HEK293 (cell line): ENCODE data around the gene SCN3A.

Experiments used
- CTCF ChIA-PET: fragments of 350-600 bp; formaldehyde crosslinking; extraction: SDS; loops from one replicate; lab custom pipeline; 2021; ENCODE audit warnings: antibody characterized with exemption; lab: Yijun Ruan, JAX
- POLR2A ChIA-PET: fragments of 300-600 bp; formaldehyde crosslinking; extraction: SDS; loops from one replicate; lab custom pipeline; 2020; ENCODE audit warnings: antibody characterized with exemption, inconsistent platforms; lab: Yijun Ruan, JAX
- H3K27ac ChIP-seq: fragments of 200-500 bp; sonication (Bioruptor generic); 2 replicates; pipeline ENCODE4 v1.5.1; 2014; ENCODE audit warnings: low read depth, low read length, control low read depth, inconsistent platforms; ENCODE audit errors: extremely low read depth
- H3K36me3 ChIP-seq, 2 experiments: fragments of 200-500 bp in 1 of 2; sonication (Bioruptor generic) in 1 of 2; 1 replicate in 1 of 2; 2 replicates in 1 of 2; pipeline ENCODE4 v1.5.1; 2014 to 2017; ENCODE audit warnings: inconsistent platforms in 2 of 2, low read length in 2 of 2; ENCODE audit not compliant: control insufficient read depth in 2 of 2, insufficient read depth in 1 of 2
- H3K4me1 ChIP-seq: fragments of 200-500 bp; sonication (Bioruptor generic); 2 replicates; pipeline ENCODE4 v1.5.1; 2014; ENCODE audit warnings: mild to moderate bottlenecking, low read length, inconsistent platforms; ENCODE audit not compliant: control insufficient read depth, insufficient read depth
- H3K4me3 ChIP-seq: 2 replicates; pipeline ENCODE4 v1.5.1; 2011; ENCODE audit warnings: low read depth, mild to moderate bottlenecking, control low read depth, low read length, moderate library complexity
- H3K9me3 ChIP-seq: fragments of 200-500 bp; sonication (Bioruptor generic); 2 replicates; pipeline ENCODE4 v1.5.1; 2014; ENCODE audit warnings: low read depth, low read length, inconsistent platforms; ENCODE audit not compliant: control insufficient read depth, insufficient read depth
- KLF9 ChIP-seq: fragments of 450-650 bp; formaldehyde crosslinking; IDR thresholded peaks from 2 replicates; pipeline ENCODE4 v1.5.1; 2016; ENCODE audit warnings: missing biosample characterization, missing genetic modification characterization, low read depth
- TCF7L2 ChIP-seq: IDR thresholded peaks from 2 replicates; pipeline ENCODE4 v1.6.1; 2011; ENCODE audit warnings: low read depth, mild to moderate bottlenecking, inconsistent platforms, low read length, moderate library complexity, borderline replicate concordance
- WT1 ChIP-seq: fragments of 450-650 bp; formaldehyde crosslinking; IDR thresholded peaks from 2 replicates; pipeline ENCODE4 v1.5.1; 2016; ENCODE audit warnings: missing biosample characterization, missing genetic modification characterization
- ZEB2 ChIP-seq: fragments of 450-650 bp; formaldehyde crosslinking; IDR thresholded peaks from 2 replicates; pipeline ENCODE4 v1.5.1; 2016; ENCODE audit warnings: missing biosample characterization, missing genetic modification characterization
- ZIC2 ChIP-seq: fragments of 450-650 bp; formaldehyde crosslinking; IDR thresholded peaks from 2 replicates; pipeline ENCODE4 v1.5.1; 2016; ENCODE audit warnings: missing biosample characterization, missing genetic modification characterization
- ZNF114 ChIP-seq: fragments of 450-650 bp; formaldehyde crosslinking; IDR thresholded peaks from 2 replicates; pipeline ENCODE4 v1.5.0; 2017; ENCODE audit warnings: missing biosample characterization, missing genetic modification characterization
- ZNF184 ChIP-seq: fragments of 450-650 bp; IDR thresholded peaks from 2 replicates; pipeline ENCODE4 v1.5.1; 2018; ENCODE audit warnings: missing biosample characterization, mild to moderate bottlenecking, missing genetic modification characterization
- ZNF202 ChIP-seq: fragments of 450-650 bp; formaldehyde crosslinking; IDR thresholded peaks from 2 replicates; pipeline ENCODE4 v1.5.1; 2016; ENCODE audit warnings: missing biosample characterization, missing genetic modification characterization, borderline replicate concordance
- ZNF266 ChIP-seq: fragments of 450-650 bp; formaldehyde crosslinking; IDR thresholded peaks from 2 replicates; pipeline ENCODE4 v1.5.1; 2016; ENCODE audit warnings: missing biosample characterization, missing genetic modification characterization, low read depth
- ZNF416 ChIP-seq: fragments of 450-650 bp; formaldehyde crosslinking; IDR thresholded peaks from 2 replicates; pipeline ENCODE4 v1.5.1; 2016; ENCODE audit warnings: missing biosample characterization, missing genetic modification characterization
- ZNF510 ChIP-seq: fragments of 450-650 bp; formaldehyde crosslinking; IDR thresholded peaks from 2 replicates; pipeline ENCODE4 v1.5.1; 2018; ENCODE audit warnings: mild to moderate bottlenecking, missing genetic modification characterization, missing biosample characterization; ENCODE audit not compliant: insufficient replicate concordance
- ZNF514 ChIP-seq: fragments of 450-650 bp; formaldehyde crosslinking; IDR thresholded peaks from 2 replicates; pipeline ENCODE4 v1.5.1; 2016; ENCODE audit warnings: missing biosample characterization, missing genetic modification characterization
- ZNF518A ChIP-seq: fragments of 450-650 bp; formaldehyde crosslinking; conservative IDR thresholded peaks from 2 replicates; pipeline ENCODE4 v1.5.1; 2016; ENCODE audit warnings: low read depth, missing biosample characterization, missing genetic modification characterization
- ZNF670 ChIP-seq: fragments of 450-650 bp; formaldehyde crosslinking; IDR thresholded peaks from 2 replicates; pipeline ENCODE4 v1.5.1; 2016; ENCODE audit warnings: missing biosample characterization, missing genetic modification characterization, low read depth
- ZNF76 ChIP-seq: fragments of 450-650 bp; formaldehyde crosslinking; IDR thresholded peaks from 2 replicates; pipeline ENCODE4; 2016; ENCODE audit warnings: low read depth, missing biosample characterization, missing genetic modification characterization, borderline replicate concordance
- ZNF837 ChIP-seq: fragments of 450-650 bp; formaldehyde crosslinking; IDR thresholded peaks from 2 replicates; pipeline ENCODE4 v1.5.1; 2016; ENCODE audit warnings: missing biosample characterization, missing genetic modification characterization
- TF ChIP-seq, protein P1 (sequence below): fragments of 450-650 bp; formaldehyde crosslinking; IDR thresholded peaks from 2 replicates; pipeline ENCODE4 v1.5.1; 2016; ENCODE audit warnings: missing biosample characterization, missing genetic modification characterization
- TF ChIP-seq, protein P2 (sequence below): fragments of 450-650 bp; formaldehyde crosslinking; IDR thresholded peaks from 2 replicates; pipeline ENCODE4 v1.5.1; 2016; ENCODE audit warnings: missing biosample characterization, missing genetic modification characterization

SCN3A gene

GRCh38 chr2:165182029-165182428 lies 21.8 kb downstream of the SCN3A start:
- TF ChIP-seq ZNF416 (tag by site-specific recombination) = no peak
- no peak for TF ChIP-seq ZNF76 (tag by site-specific recombination)
- no peak for TF ChIP-seq ZNF114 (tag by site-specific recombination)
- no peak for TF ChIP-seq ZIC2
- TF ChIP-seq ZEB2 = no peak
- TF ChIP-seq, protein P1, sequence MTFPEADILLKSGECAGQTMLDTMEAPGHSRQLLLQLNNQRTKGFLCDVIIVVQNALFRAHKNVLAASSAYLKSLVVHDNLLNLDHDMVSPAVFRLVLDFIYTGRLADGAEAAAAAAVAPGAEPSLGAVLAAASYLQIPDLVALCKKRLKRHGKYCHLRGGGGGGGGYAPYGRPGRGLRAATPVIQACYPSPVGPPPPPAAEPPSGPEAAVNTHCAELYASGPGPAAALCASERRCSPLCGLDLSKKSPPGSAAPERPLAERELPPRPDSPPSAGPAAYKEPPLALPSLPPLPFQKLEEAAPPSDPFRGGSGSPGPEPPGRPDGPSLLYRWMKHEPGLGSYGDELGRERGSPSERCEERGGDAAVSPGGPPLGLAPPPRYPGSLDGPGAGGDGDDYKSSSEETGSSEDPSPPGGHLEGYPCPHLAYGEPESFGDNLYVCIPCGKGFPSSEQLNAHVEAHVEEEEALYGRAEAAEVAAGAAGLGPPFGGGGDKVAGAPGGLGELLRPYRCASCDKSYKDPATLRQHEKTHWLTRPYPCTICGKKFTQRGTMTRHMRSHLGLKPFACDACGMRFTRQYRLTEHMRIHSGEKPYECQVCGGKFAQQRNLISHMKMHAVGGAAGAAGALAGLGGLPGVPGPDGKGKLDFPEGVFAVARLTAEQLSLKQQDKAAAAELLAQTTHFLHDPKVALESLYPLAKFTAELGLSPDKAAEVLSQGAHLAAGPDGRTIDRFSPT (tag by site-specific recombination) = no peak
- TF ChIP-seq ZNF518A (tag by site-specific recombination) = no peak
- no peak for TF ChIP-seq ZNF514 (tag by site-specific recombination)
- TF ChIP-seq WT1 (tag by site-specific recombination) = no peak
- TF ChIP-seq ZNF266 (tag by site-specific recombination) = no peak
- no peak for TF ChIP-seq ZNF202 (tag by site-specific recombination)
- no peak for TF ChIP-seq ZNF510 (tag by site-specific recombination)
- no peak for TF ChIP-seq ZNF837 (tag by site-specific recombination)
- no peak for TF ChIP-seq ZNF670
- TF ChIP-seq, protein P2, sequence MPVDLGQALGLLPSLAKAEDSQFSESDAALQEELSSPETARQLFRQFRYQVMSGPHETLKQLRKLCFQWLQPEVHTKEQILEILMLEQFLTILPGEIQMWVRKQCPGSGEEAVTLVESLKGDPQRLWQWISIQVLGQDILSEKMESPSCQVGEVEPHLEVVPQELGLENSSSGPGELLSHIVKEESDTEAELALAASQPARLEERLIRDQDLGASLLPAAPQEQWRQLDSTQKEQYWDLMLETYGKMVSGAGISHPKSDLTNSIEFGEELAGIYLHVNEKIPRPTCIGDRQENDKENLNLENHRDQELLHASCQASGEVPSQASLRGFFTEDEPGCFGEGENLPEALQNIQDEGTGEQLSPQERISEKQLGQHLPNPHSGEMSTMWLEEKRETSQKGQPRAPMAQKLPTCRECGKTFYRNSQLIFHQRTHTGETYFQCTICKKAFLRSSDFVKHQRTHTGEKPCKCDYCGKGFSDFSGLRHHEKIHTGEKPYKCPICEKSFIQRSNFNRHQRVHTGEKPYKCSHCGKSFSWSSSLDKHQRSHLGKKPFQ (tag by site-specific recombination) = no peak
- POLR2A ChIA-PET = no interaction called here

DNA sequence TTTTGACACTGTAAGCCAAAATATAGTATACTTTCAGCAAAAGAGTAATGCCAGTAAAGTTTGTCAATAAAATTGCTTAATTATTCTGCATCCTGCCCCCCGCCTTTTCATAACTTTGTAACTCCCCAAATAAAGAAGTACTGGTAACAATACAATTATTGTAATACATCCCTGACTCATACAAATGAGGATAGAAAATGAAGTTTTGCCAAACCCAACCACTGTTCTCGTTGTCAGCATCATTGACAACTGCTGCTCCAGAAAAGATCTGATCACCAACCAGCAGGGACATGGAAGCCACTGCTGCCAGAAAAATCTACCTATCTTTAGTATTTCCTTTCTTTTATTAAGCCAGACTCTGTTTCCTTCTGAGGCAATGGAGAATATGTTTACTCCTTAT lies 27.1 kb downstream of the SCN3A start:
- Histone ChIP-seq H3K4me1 (peaks cover 4% of the 10 kb centered on the region; the same call in 1 of the 2 replicates), H3K27ac (no peak overlapping the region), H3K36me3 (no peaks in the 10 kb centered on the region), H3K4me3 (no peak overlapping the region), H3K9me3 (no peaks in the 10 kb centered on the region)
- TF ChIP-seq KLF9 (no peak), ZNF184 (tag by site-specific recombination) (no peak), TCF7L2 (no peak)
- CTCF ChIA-PET = interaction anchor here (2.2 kb wide), 1 partner anchor 27 kb away, joined by 8 read pairs; the partner anchor contains the start of gene SCN3A
- POLR2A ChIA-PET = no interaction called here

More at GRCh38 chr2:165182029-165182428, 21.8 kb downstream of the SCN3A start:
- H3K4me1 ChIP-seq = no peaks in the 10 kb centered on the region
- CTCF ChIA-PET = interaction anchor here (1.1 to 1.3 kb wide), 3 partner anchors 11 to 165 kb away, joined by 3 to 6 read pairs (median 4); partner anchors contain the start of gene SCN3A
- no peaks in the 10 kb centered on the region for H3K9me3 ChIP-seq
- H3K4me3 ChIP-seq = no peak overlapping the region
- H3K36me3 ChIP-seq = no peaks in the 10 kb centered on the region
- H3K27ac ChIP-seq = no peak overlapping the region
